HEK293 (cell line): ENCODE measurements around the gene MCM5.

ENCODE experiments used
- CTCF ChIA-PET: fragments of 350-600 bp; formaldehyde crosslinking; extraction: SDS; loops from one replicate; lab custom pipeline; 2021; ENCODE audit warnings: antibody characterized with exemption; lab: Yijun Ruan, JAX
- POLR2A ChIA-PET: fragments of 300-600 bp; formaldehyde crosslinking; extraction: SDS; loops from one replicate; lab custom pipeline; 2020; ENCODE audit warnings: antibody characterized with exemption, inconsistent platforms; lab: Yijun Ruan, JAX
- H3K27ac ChIP-seq: fragments of 200-500 bp; sonication (Bioruptor generic); 2 replicates; pipeline ENCODE4 v1.5.1; 2014; ENCODE audit warnings: low read depth, low read length, control low read depth, inconsistent platforms; ENCODE audit errors: extremely low read depth
- H3K36me3 ChIP-seq, 2 experiments: fragments of 200-500 bp in 1 of 2; sonication (Bioruptor generic) in 1 of 2; 1 replicate in 1 of 2; 2 replicates in 1 of 2; pipeline ENCODE4 v1.5.1; 2014 to 2017; ENCODE audit warnings: inconsistent platforms in 2 of 2, low read length in 2 of 2; ENCODE audit not compliant: control insufficient read depth in 2 of 2, insufficient read depth in 1 of 2
- H3K4me1 ChIP-seq: fragments of 200-500 bp; sonication (Bioruptor generic); 2 replicates; pipeline ENCODE4 v1.5.1; 2014; ENCODE audit warnings: mild to moderate bottlenecking, low read length, inconsistent platforms; ENCODE audit not compliant: control insufficient read depth, insufficient read depth
- H3K4me3 ChIP-seq: 2 replicates; pipeline ENCODE4 v1.5.1; 2011; ENCODE audit warnings: low read depth, mild to moderate bottlenecking, control low read depth, low read length, moderate library complexity
- H3K9me3 ChIP-seq: fragments of 200-500 bp; sonication (Bioruptor generic); 2 replicates; pipeline ENCODE4 v1.5.1; 2014; ENCODE audit warnings: low read depth, low read length, inconsistent platforms; ENCODE audit not compliant: control insufficient read depth, insufficient read depth
- CTCF ChIP-seq: fragments of 450-650 bp; formaldehyde crosslinking; IDR thresholded peaks from 2 replicates; pipeline ENCODE4 v1.5.1; 2016; ENCODE audit warnings: missing biosample characterization, missing genetic modification characterization
- IKZF3 ChIP-seq: fragments of 450-650 bp; IDR thresholded peaks from 2 replicates; pipeline ENCODE4 v1.5.0; 2018; ENCODE audit warnings: missing biosample characterization, mild to moderate bottlenecking, missing genetic modification characterization, moderate library complexity
- TCF7L2 ChIP-seq: IDR thresholded peaks from 2 replicates; pipeline ENCODE4 v1.6.1; 2011; ENCODE audit warnings: low read depth, mild to moderate bottlenecking, inconsistent platforms, low read length, moderate library complexity, borderline replicate concordance
- YY2 ChIP-seq: fragments of 450-650 bp; formaldehyde crosslinking; IDR thresholded peaks from 2 replicates; pipeline ENCODE4 v1.5.1; 2016; ENCODE audit warnings: missing biosample characterization, missing genetic modification characterization
- ZBTB17 ChIP-seq: fragments of 450-650 bp; formaldehyde crosslinking; IDR thresholded peaks from 2 replicates; pipeline ENCODE4 v1.5.1; 2016; ENCODE audit warnings: missing biosample characterization, missing genetic modification characterization
- ZEB2 ChIP-seq: fragments of 450-650 bp; formaldehyde crosslinking; IDR thresholded peaks from 2 replicates; pipeline ENCODE4 v1.5.1; 2016; ENCODE audit warnings: missing biosample characterization, missing genetic modification characterization
- ZIC2 ChIP-seq: fragments of 450-650 bp; formaldehyde crosslinking; IDR thresholded peaks from 2 replicates; pipeline ENCODE4 v1.5.1; 2016; ENCODE audit warnings: missing biosample characterization, missing genetic modification characterization
- ZNF140 ChIP-seq: fragments of 450-650 bp; formaldehyde crosslinking; IDR thresholded peaks from 2 replicates; pipeline ENCODE4 v1.5.1; 2016; ENCODE audit warnings: missing biosample characterization, missing genetic modification characterization
- ZNF174 ChIP-seq: fragments of 450-650 bp; formaldehyde crosslinking; IDR thresholded peaks from 2 replicates; pipeline ENCODE4 v1.5.0; 2017; ENCODE audit warnings: missing biosample characterization, mild to moderate bottlenecking, missing genetic modification characterization
- ZNF266 ChIP-seq: fragments of 450-650 bp; formaldehyde crosslinking; IDR thresholded peaks from 2 replicates; pipeline ENCODE4 v1.5.1; 2016; ENCODE audit warnings: missing biosample characterization, missing genetic modification characterization, low read depth
- ZNF280D ChIP-seq: fragments of 450-650 bp; formaldehyde crosslinking; IDR thresholded peaks from 2 replicates; pipeline ENCODE4 v1.5.1; 2016; ENCODE audit warnings: missing biosample characterization, missing genetic modification characterization
- ZNF341 ChIP-seq: fragments of 450-650 bp; formaldehyde crosslinking; IDR thresholded peaks from 2 replicates; pipeline ENCODE4; 2016; ENCODE audit warnings: low read depth, missing biosample characterization, missing genetic modification characterization
- ZNF488 ChIP-seq: fragments of 450-650 bp; formaldehyde crosslinking; IDR thresholded peaks from 2 replicates; pipeline ENCODE4 v1.5.1; 2016; ENCODE audit warnings: missing biosample characterization, missing genetic modification characterization
- ZNF514 ChIP-seq: fragments of 450-650 bp; formaldehyde crosslinking; IDR thresholded peaks from 2 replicates; pipeline ENCODE4 v1.5.1; 2016; ENCODE audit warnings: missing biosample characterization, missing genetic modification characterization
- ZNF654 ChIP-seq: fragments of 450-650 bp; formaldehyde crosslinking; IDR thresholded peaks from 2 replicates; pipeline ENCODE4 v1.5.1; 2016; ENCODE audit warnings: low read depth, missing biosample characterization, missing genetic modification characterization
- ZNF660 ChIP-seq: fragments of 450-650 bp; IDR thresholded peaks from 2 replicates; pipeline ENCODE4 v1.5.1; 2018; ENCODE audit warnings: missing biosample characterization, mild to moderate bottlenecking, missing genetic modification characterization
- ZNF701 ChIP-seq: fragments of 450-650 bp; formaldehyde crosslinking; IDR thresholded peaks from 2 replicates; pipeline ENCODE4 v1.5.1; 2016; ENCODE audit warnings: missing biosample characterization, missing genetic modification characterization
- ZNF704 ChIP-seq: fragments of 450-650 bp; formaldehyde crosslinking; IDR thresholded peaks from 2 replicates; pipeline ENCODE4 v1.5.1; 2016; ENCODE audit warnings: missing biosample characterization, missing genetic modification characterization
- ZNF776 ChIP-seq: fragments of 450-650 bp; formaldehyde crosslinking; IDR thresholded peaks from 2 replicates; pipeline ENCODE4 v1.5.0; 2017; ENCODE audit warnings: missing biosample characterization, missing genetic modification characterization, borderline replicate concordance

The MCM5 gene

GRCh38 chr22:35426801-35427140, 26.8 kb downstream of the MCM5 start:
- ChIA-PET POLR2A (interaction anchor here (0.7 to 0.8 kb wide), 2 partner anchors 19 to 142 kb away, joined by 3 read pairs; no protein-coding TSS in a partner anchor), CTCF (interaction anchor here (1.2 to 1.8 kb wide), 2 partner anchors 157 to 697 kb away, joined by 4 to 7 read pairs; no protein-coding TSS in a partner anchor)
- no peak for TF ChIP-seq ZNF488 (tag by site-specific recombination)
- no peak for TF ChIP-seq ZEB2
- no peak for TF ChIP-seq ZNF701
- TF ChIP-seq YY2 (tag by site-specific recombination): no peak
- TF ChIP-seq ZNF266 (tag by site-specific recombination): no peak
- peak; percentile 40; the same call in 1 of the 2 replicates for TF ChIP-seq ZBTB17 (tag by site-specific recombination)
- TF ChIP-seq ZNF341 (tag by site-specific recombination): 0 out of 2 replicates have a peak, but pooled peaks have one; percentile 5
- no peak for TF ChIP-seq ZNF174 (tag by site-specific recombination)
- no peak for TF ChIP-seq ZNF140 (tag by site-specific recombination)
- TF ChIP-seq TCF7L2: no peak
- H3K27ac ChIP-seq: 0 out of 2 replicates have a peak overlapping the region, but pooled peaks have one; percentile 1
- no peaks in the 10 kb centered on the region for H3K9me3 ChIP-seq
- H3K4me3 ChIP-seq: no peak overlapping the region
- H3K36me3 ChIP-seq: peaks cover 28 to 82% of the 10 kb centered on the region in 2 experiments
- H3K4me1 ChIP-seq: no peaks in the 10 kb centered on the region

GRCh38 chr22:35430897-35431322, 31.0 kb downstream of the MCM5 start:
- CTCF ChIA-PET: interaction anchor here (0.6 to 8.5 kb wide), 49 partner anchors 10 to 810 kb away, joined by 3 to 103 read pairs (median 4); partner anchors contain the start of gene MB
- Histone ChIP-seq H3K27ac (no peak overlapping the region), H3K4me3 (no peak overlapping the region), H3K36me3 (peaks cover 28 to 77% of the 10 kb centered on the region in 2 experiments; a peak in 2 of 3 replicates), H3K4me1 (no peaks in the 10 kb centered on the region), H3K9me3 (no peaks in the 10 kb centered on the region)
- TF ChIP-seq ZNF280D (no peak), ZIC2 (tag by site-specific recombination) (peak; percentile 41; the same call in 1 of the 2 replicates), ZNF704 (tag by site-specific recombination) (no peak), CTCF (tag by site-specific recombination) (0 out of 2 replicates have a peak, but pooled peaks have one; percentile 21), ZNF776 (tag by site-specific recombination) (no peak), ZNF654 (peak; percentile 57), ZNF514 (tag by site-specific recombination) (no peak), ZNF660 (tag by site-specific recombination) (0 out of 2 replicates have a peak, but pooled peaks have one; percentile 18), IKZF3 (tag by site-specific recombination) (0 out of 2 replicates have a peak, but pooled peaks have one; percentile 25)
- POLR2A ChIA-PET: interaction anchor here (0.5 to 1.1 kb wide), 3 partner anchors 21 to 173 kb away, joined by 3 to 5 read pairs (median 4); no protein-coding TSS in a partner anchor
